GM12878 (cell line): Measurements from ENCODE around the gene CKAP5. TPM values are rescaled to one million over a fixed set of nuclear protein-coding genes. Genes with fewer than 3 reads are reported as not detected.

Experiments
- ATAC-seq: fragments of 200-7000 bp; cut with Tn5 transposase; 3 replicates; pipeline ENCODE4 v1.9.1; 2020; ENCODE audit warnings: mild to moderate bottlenecking, moderate library complexity
- BruUV-seq: library from RNA; stranded (reverse); fragments of 400-500 nt; replicated peaks from 2 replicates; lab custom pipeline; 2021; lab: Mats Ljungman, UMichigan
- CTCF ChIA-PET: fragments of 300-600 bp; sonication (Branson Sonifier 250); formaldehyde crosslinking; extraction: SDS; loops from one replicate; lab custom pipeline; 2021; ENCODE audit warnings: inconsistent platforms; lab: Yijun Ruan, JAX
- POLR2A ChIA-PET: fragments of 350-600 bp; formaldehyde crosslinking; extraction: SDS; loops from one replicate; lab custom pipeline; 2021; ENCODE audit warnings: inconsistent platforms; lab: Charles Lee
- RAD21 ChIA-PET: fragments of 300-600 bp; sonication (Branson Sonifier 250); formaldehyde crosslinking; loops from one replicate; lab custom pipeline; 2023; ENCODE audit warnings: antibody characterized with exemption; ENCODE audit not compliant: unreplicated experiment; lab: Charles Lee
- SMC1A ChIA-PET: fragments of 300-600 bp; sonication (Branson Sonifier 250); formaldehyde crosslinking; loops from one replicate; lab custom pipeline; 2023; ENCODE audit not compliant: unreplicated experiment, uncharacterized antibody; lab: Charles Lee
- DNase-seq: peaks from one replicate; pipeline ENCODE4 v3.0.0-alpha.2; 2011; ENCODE audit warnings: low read depth, low spot score
- FAIRE-seq: peaks from 3 replicates; lab custom pipeline; 2011; peaks lifted over from hg19 to GRCh38; lab: Jason Lieb, UNC
- H2AFZ ChIP-seq: 2 replicates; pipeline ENCODE4 v1.6.0; 2011; ENCODE audit warnings: low read depth, low read length, control low read depth; ENCODE audit not compliant: control insufficient read depth
- H3K27ac ChIP-seq: 2 replicates; pipeline ENCODE4 v1.5.1; 2011; ENCODE audit warnings: control low read depth; ENCODE audit not compliant: control insufficient read depth, insufficient read depth
- H3K27me3 ChIP-seq, 2 experiments: replicated peaks in 1 of 2; 2 replicates each; pipeline versions ENCODE4 v1.6.0 to v1.6.1; 2011; ENCODE audit warnings: low read length in 1 of 2; ENCODE audit not compliant: control insufficient read depth in 2 of 2, insufficient read depth in 2 of 2
- H3K36me3 ChIP-seq, 2 experiments: 2 replicates each; pipeline ENCODE4 v1.5.1; 2011; ENCODE audit warnings: low read length in 1 of 2; ENCODE audit not compliant: control insufficient read depth in 2 of 2, insufficient read depth in 2 of 2
- H3K4me1 ChIP-seq: 2 replicates; pipeline ENCODE4 v1.6.1; 2011; ENCODE audit warnings: mild to moderate bottlenecking, low read length, moderate library complexity, mixed read lengths; ENCODE audit not compliant: control insufficient read depth, insufficient read depth
- H3K4me2 ChIP-seq: 2 replicates; pipeline ENCODE4 v1.6.0; 2011; ENCODE audit warnings: control low read depth; ENCODE audit not compliant: control insufficient read depth, insufficient read depth
- H3K4me3 ChIP-seq: fragments of 200-600 bp; sonication (generic); 2 replicates; pipeline ENCODE4 v1.5.1; 2016
- H3K79me2 ChIP-seq: 2 replicates; pipeline ENCODE4 v1.6.0; 2011; ENCODE audit warnings: low read length; ENCODE audit not compliant: control insufficient read depth, insufficient read depth
- H3K9ac ChIP-seq: 2 replicates; pipeline ENCODE4 v1.8.0; 2011; ENCODE audit warnings: low read length, control low read depth, mixed read lengths; ENCODE audit not compliant: control insufficient read depth, insufficient read depth
- H3K9me3 ChIP-seq: replicated peaks from 3 replicates; pipeline ENCODE4 v1.5.1; 2011; ENCODE audit warnings: mild to moderate bottlenecking, low read length; ENCODE audit not compliant: control insufficient read depth, insufficient read depth
- H4K20me1 ChIP-seq: 2 replicates; pipeline ENCODE4 v1.6.0; 2011; ENCODE audit not compliant: control insufficient read depth, insufficient read depth
- EED ChIP-seq: sonication (generic); IDR thresholded peaks from 2 replicates; pipeline ENCODE4 v1.6.1; 2016; ENCODE audit warnings: antibody characterized with exemption, low read depth
- ELK1 ChIP-seq: IDR thresholded peaks from 2 replicates; pipeline ENCODE4 v1.6.1; 2012; ENCODE audit warnings: low read depth, low read length, improper control_type of control experiment
- FOXM1 ChIP-seq: IDR thresholded peaks from 2 replicates; pipeline ENCODE4 v1.6.1; 2012; ENCODE audit warnings: low read depth, mild to moderate bottlenecking, inconsistent platforms, low read length, moderate library complexity
- IKZF1 ChIP-seq: fragments of 450-650 bp; conservative IDR thresholded peaks from 2 replicates; pipeline ENCODE4 v1.6.1; 2017; ENCODE audit warnings: antibody characterized with exemption, mild to moderate bottlenecking
- JUNB ChIP-seq: IDR thresholded peaks from 2 replicates; pipeline ENCODE4 v1.6.1; 2016; ENCODE audit warnings: antibody characterized with exemption, mild to moderate bottlenecking
- NFIC ChIP-seq: IDR thresholded peaks from 2 replicates; pipeline ENCODE4 v1.6.1; 2012; ENCODE audit warnings: low read depth, mild to moderate bottlenecking, inconsistent platforms, low read length, moderate library complexity
- NFXL1 ChIP-seq: fragments of 450-650 bp; IDR thresholded peaks from 2 replicates; pipeline ENCODE4 v1.6.1; 2017; ENCODE audit warnings: antibody characterized with exemption, mild to moderate bottlenecking, borderline replicate concordance
- SIN3A ChIP-seq: IDR thresholded peaks from 2 replicates; pipeline ENCODE4 v1.6.1; 2012; ENCODE audit warnings: low read depth, low read length, improper control_type of control experiment
- SMC3 ChIP-seq: IDR thresholded peaks from 2 replicates; pipeline ENCODE4 v1.6.1; 2011; ENCODE audit warnings: low read length, improper control_type of control experiment, borderline replicate concordance
- TCF12 ChIP-seq: IDR thresholded peaks from 2 replicates; pipeline ENCODE4 v1.6.1; 2011; ENCODE audit warnings: low read depth, mild to moderate bottlenecking, low read length
- ZNF274 ChIP-seq: IDR thresholded peaks from one replicate; pipeline ENCODE4 v1.8.0; 2011; ENCODE audit not compliant: insufficient read length, insufficient read depth
- WGBS: methylation state at CpG from one replicate; pipeline ENCODE4 v1.1.6; 2016; ENCODE audit warnings: low lambda C conversion rate; ENCODE audit not compliant: insufficient replicate concordance, insufficient coverage; ENCODE audit errors: missing lambda C conversion rate; 5-methylcytosine and 5-hydroxymethylcytosine counted together
- in situ Hi-C: fragments of 300-500 bp; cut with MboI; formaldehyde crosslinking; loops from 9 replicates; pipeline ENCODE4 v1.14.3; 2018; ENCODE audit warnings: mixed read lengths
- intact Hi-C: fragments of 100-400 bp; cut with micrococcal nuclease; formaldehyde crosslinking; loops from one replicate; pipeline ENCODE4 v1.14.2; 2022; ENCODE audit not compliant: unreplicated experiment
- polyA plus RNA-seq, 11 experiments: library from polyadenylated mRNA; depleted of rRNA in 4 of 11; unstranded in 6 of 11; stranded (reverse) in 5 of 11; fragments of >200 nt; fragmentation: Nextera tagmentation in 4 of 11; fragmentation: Illumina TruSeq in 1 of 11; extraction: Ambion mirVana in 4 of 11; extraction: Trizol in 1 of 11; gene quantifications; 1 replicate in 1 of 11; 2 replicates in 10 of 11; pipeline versions ENCODE4 v1.2.1 to v1.2.3, GENCODE V29; 2011 to 2016; ENCODE audit warnings: inconsistent platforms in 2 of 11, missing spikeins in 2 of 11, low read depth in 1 of 11
- total RNA-seq, 4 experiments: library from RNA; depleted of rRNA in 3 of 4; stranded (reverse); fragments of >200 nt in 3 of 4; fragmentation: Illumina TruSeq in 1 of 4; extraction: Trizol in 1 of 4; gene quantifications; 2 replicates each; pipeline versions ENCODE4 v1.2.1 to v1.2.3, GENCODE V29; 2013 to 2021

The CKAP5 gene
- total and polyA plus RNA-seq, 10 of the 15 experiments (the other 5 are each of a cell fraction or from before 2014, with no cell fraction given): 20.1 to 161 (median 79.8) TPM

- H3K4me3 ChIP-seq: no peak overlapping the region
- DNase-seq (no peak), FAIRE-seq (no peak), ATAC-seq (no peak)
- H4K20me1 ChIP-seq: no peaks in the 10 kb centered on the region
- no peak overlapping the region for H3K27ac ChIP-seq
- no peak overlapping the region for H3K9ac ChIP-seq
- H3K4me2 ChIP-seq: no peak overlapping the region
- H3K4me1 ChIP-seq: no peaks in the 10 kb centered on the region
- BruUV-seq: no TSS peak
- H3K36me3 ChIP-seq: peaks cover 15 to 34% of the 10 kb centered on the region in 2 experiments; a peak in 3 of 4 replicates
- intact Hi-C loops (no loop called here), in situ Hi-C loops (no loop called here)
- SMC1A ChIA-PET: no interaction called here
- no peaks in the 10 kb centered on the region for H3K27me3 ChIP-seq
- H3K79me2 ChIP-seq: no peaks in the 10 kb centered on the region
- POLR2A ChIA-PET: interaction anchor here (0.7 kb wide), 1 partner anchor 877 kb away, joined by 3 read pairs; no protein-coding TSS in a partner anchor
- H2AFZ ChIP-seq: no peak overlapping the region
- TF ChIP-seq SMC3: no peak
- no peak for TF ChIP-seq SIN3A
- TF ChIP-seq NFIC: no peak
- no peak for TF ChIP-seq FOXM1
- no peak for TF ChIP-seq ZNF274
- no peak for TF ChIP-seq JUNB
- no peak for TF ChIP-seq IKZF1
- TF ChIP-seq ELK1: no peak
- TF ChIP-seq NFXL1: no peak
- no peak for TF ChIP-seq EED
- TF ChIP-seq TCF12: no peak
- H3K9me3 ChIP-seq: no peaks in the 10 kb centered on the region
- CTCF ChIA-PET: no interaction called here
- RAD21 ChIA-PET: no interaction called here
- 80% methylated on average over 12 of the region's 12 CpGs for WGBS
Measured at GRCh38 chr11:46741600-46742484, 104.2 kb downstream of the CKAP5 start.
